K562 (cell line): Measurements from ENCODE around the gene TKTL2. TPM values are rescaled to one million over a fixed set of nuclear protein-coding genes. Genes with fewer than 3 reads are reported as not detected.

Source experiments
- ATAC-seq: fragments of 200-7000 bp; cut with Tn5 transposase; 3 replicates; pipeline ENCODE4 v1.9.1; 2020; ENCODE audit warnings: moderate library complexity
- BruUV-seq: library from RNA; stranded (reverse); fragments of 400-500 nt; replicated peaks from 2 replicates; lab custom pipeline; 2021; lab: Mats Ljungman, UMichigan
- CTCF ChIA-PET: fragments of 300-600 bp; formaldehyde crosslinking; extraction: SDS; loops from one replicate; lab custom pipeline; 2021; ENCODE audit warnings: low intra/inter-chr PET ratio; lab: Yijun Ruan, JAX
- POLR2A ChIA-PET: fragments of 300-600, 350-650 bp; sonication (Branson Sonifier 250); formaldehyde crosslinking; extraction: SDS; loops from one replicate; lab custom pipeline; 2021; ENCODE audit warnings: antibody characterized with exemption, inconsistent platforms; lab: Yijun Ruan, JAX
- DNase-seq, 4 experiments: peaks; one replicate each; pipeline versions ENCODE4 v3.0.0 to v3.0.0-alpha.2; 2011 to 2018; ENCODE audit warnings: low spot score in 3 of 4, mixed read lengths in 3 of 4; ENCODE audit errors: extremely low read depth in 1 of 4
- FAIRE-seq: peaks from 2 replicates; lab custom pipeline; 2011; peaks lifted over from hg19 to GRCh38; lab: Jason Lieb, UNC
- H2AFZ ChIP-seq: 2 replicates; pipeline ENCODE4 v1.6.0; 2011; ENCODE audit warnings: low read depth, low read length, control low read depth, inconsistent platforms
- H3K27ac ChIP-seq: fragments of 200-600 bp; 3 replicates; pipeline ENCODE4 v1.8.0; 2011; ENCODE audit warnings: low read depth, mild to moderate bottlenecking, control low read depth, inconsistent platforms, low read length, moderate library complexity, mixed read lengths; ENCODE audit errors: extremely low read depth
- H3K27me3 ChIP-seq, 2 experiments: fragments of 300-600 bp in 1 of 2; 2 replicates in 1 of 2; 3 replicates in 1 of 2; pipeline versions ENCODE4 v1.6.0 to v1.8.0; 2011; ENCODE audit warnings: inconsistent platforms in 2 of 2, low read length in 2 of 2, mild to moderate bottlenecking in 1 of 2, mixed read lengths in 1 of 2, moderate library complexity in 1 of 2; ENCODE audit not compliant: control insufficient read depth in 2 of 2, insufficient read depth in 2 of 2
- H3K36me3 ChIP-seq: fragments of 300-600 bp; 3 replicates; pipeline ENCODE4 v1.8.0; 2011; ENCODE audit warnings: mild to moderate bottlenecking, low read length, inconsistent platforms; ENCODE audit not compliant: control insufficient read depth, insufficient read depth
- H3K4me1 ChIP-seq, 2 experiments: fragments of 200-600 bp in 1 of 2; replicated peaks in 1 of 2; 2 replicates in 1 of 2; 3 replicates in 1 of 2; pipeline versions ENCODE4 v1.5.1 to v1.8.0; 2011; ENCODE audit warnings: inconsistent platforms in 2 of 2, low read length in 2 of 2, mild to moderate bottlenecking in 1 of 2, mixed read lengths in 1 of 2, moderate library complexity in 1 of 2; ENCODE audit not compliant: control insufficient read depth in 2 of 2, insufficient read depth in 2 of 2
- H3K4me2 ChIP-seq: 2 replicates; pipeline ENCODE4 v1.6.1; 2011; ENCODE audit warnings: low read length, control low read depth, inconsistent platforms, mixed read lengths; ENCODE audit not compliant: insufficient read depth
- H3K4me3 ChIP-seq: fragments of 200-600 bp; sonication (generic), shearing (Covaris generic); 2 replicates; pipeline ENCODE4 v1.5.1; 2016; ENCODE audit warnings: control low read depth, inconsistent platforms
- H3K79me2 ChIP-seq: fragments of 200-600 bp; 3 replicates; pipeline ENCODE4 v1.8.0; 2011; ENCODE audit warnings: low read length, inconsistent platforms; ENCODE audit not compliant: control insufficient read depth, insufficient read depth
- H3K9ac ChIP-seq, 2 experiments: 2 replicates each; pipeline versions ENCODE4 v1.6.0 to v1.6.1; 2011; ENCODE audit warnings: low read depth in 2 of 2, low read length in 2 of 2, control low read depth in 1 of 2, inconsistent platforms in 1 of 2, mild to moderate bottlenecking in 1 of 2, mixed read lengths in 1 of 2; ENCODE audit not compliant: insufficient read depth in 1 of 2
- H3K9me1 ChIP-seq: one replicate; pipeline ENCODE4 v1.6.0; 2011; ENCODE audit warnings: inconsistent platforms, mild to moderate bottlenecking, low read length, moderate library complexity; ENCODE audit not compliant: control insufficient read depth, insufficient read depth
- H3K9me3 ChIP-seq: replicated peaks from 2 replicates; pipeline ENCODE4 v1.5.1; 2011; ENCODE audit warnings: low read depth, low read length, inconsistent platforms; ENCODE audit not compliant: control insufficient read depth, insufficient read depth
- H4K20me1 ChIP-seq: replicated peaks from 2 replicates; pipeline ENCODE4 v1.6.1; 2011; ENCODE audit warnings: low read length, inconsistent platforms, mixed read lengths; ENCODE audit not compliant: control insufficient read depth, insufficient read depth
- ASH1L ChIP-seq: fragments of 450-650 bp; IDR thresholded peaks from 2 replicates; pipeline ENCODE4 v1.6.1; 2018; ENCODE audit warnings: borderline replicate concordance, mild to moderate bottlenecking, low read depth; ENCODE audit not compliant: partially characterized antibody
- CBX2 ChIP-seq: fragments of 200-600 bp; sonication (generic); IDR thresholded peaks from one replicate; pipeline ENCODE4 v1.6.1; 2012; ENCODE audit warnings: mild to moderate bottlenecking, low read length, inconsistent platforms; ENCODE audit not compliant: insufficient read depth, poor library complexity, severe bottlenecking
- HMG20B ChIP-seq: fragments of 250-450 bp; sonication (Bioruptor Pico); IDR thresholded peaks from 2 replicates; pipeline ENCODE4 v1.5.0; 2021; ENCODE audit warnings: mild to moderate bottlenecking
- KDM1A ChIP-seq, 2 experiments: fragments of 450-650 bp; IDR thresholded peaks; 2 replicates each; pipeline ENCODE4 v1.6.1; 2016; ENCODE audit warnings: mild to moderate bottlenecking in 2 of 2
- KLF10 ChIP-seq: fragments of 250-450 bp; sonication (Bioruptor Pico); IDR thresholded peaks from 2 replicates; pipeline ENCODE4 v1.6.1; 2021; ENCODE audit warnings: matching md5 sums
- MAFG ChIP-seq: fragments of 450-650 bp; conservative IDR thresholded peaks from 2 replicates; pipeline ENCODE4 v1.6.1; 2016; ENCODE audit warnings: missing genetic modification characterization, missing compliant biosample characterization
- SMARCA4 ChIP-seq: fragments of 450-650 bp; IDR thresholded peaks from 2 replicates; pipeline ENCODE4 v1.6.1; 2016
- SMARCC2 ChIP-seq: fragments of 450-650 bp; IDR thresholded peaks from 2 replicates; pipeline ENCODE4 v1.6.1; 2017; ENCODE audit warnings: antibody characterized with exemption, moderate library complexity, mild to moderate bottlenecking, low read depth
- SPI1 ChIP-seq: IDR thresholded peaks from 2 replicates; pipeline ENCODE4 v1.6.1; 2011; ENCODE audit warnings: low read depth, low read length, control low read depth, borderline replicate concordance
- ZFX ChIP-seq: sonication (generic); formaldehyde crosslinking; IDR thresholded peaks from 2 replicates; pipeline ENCODE4 v1.8.0; 2022; ENCODE audit warnings: mild to moderate bottlenecking, missing genetic modification reagents, moderate library complexity
- ZNF583 ChIP-seq: fragments of 250-450 bp; sonication (Bioruptor Pico); IDR thresholded peaks from 2 replicates; pipeline ENCODE4 v1.4.0; 2020
- WGBS: fragments of 100-300 bp; shearing (Covaris generic); methylation state at CpG from one replicate; pipeline ENCODE4 v1.1.6; 2016; ENCODE audit warnings: low coverage, mixed read lengths; ENCODE audit not compliant: insufficient coverage; ENCODE audit errors: missing lambda C conversion rate; 5-methylcytosine and 5-hydroxymethylcytosine counted together
- in situ Hi-C: fragments of 300-500 bp; cut with MboI; formaldehyde crosslinking; loops from 4 replicates; pipeline ENCODE4 v1.15.0; 2018; ENCODE audit warnings: inconsistent platforms, mixed read lengths
- intact Hi-C: fragments of 100-400 bp; cut with micrococcal nuclease; formaldehyde crosslinking; loops from 2 replicates; pipeline ENCODE4 v1.14.2; 2022
- polyA plus RNA-seq, 8 experiments: library from polyadenylated mRNA; depleted of rRNA in 4 of 8; stranded (reverse) in 5 of 8; unstranded in 3 of 8; fragments of >200 nt; fragmentation: Nextera tagmentation in 2 of 8; fragmentation: Illumina TruSeq in 1 of 8; extraction: Ambion mirVana in 2 of 8; extraction: Trizol in 1 of 8; gene quantifications; 2 replicates each; pipeline versions ENCODE4 v1.2.1 to v1.2.3, GENCODE V29; 2011 to 2014; ENCODE audit warnings: inconsistent platforms in 1 of 8, missing spikeins in 1 of 8
- total RNA-seq, 7 experiments: library from RNA; depleted of rRNA in 6 of 7; stranded (reverse); fragments of >200 nt in 6 of 7; fragmentation: Illumina TruSeq in 2 of 7; extraction: Trizol in 2 of 7; gene quantifications; 2 replicates each; pipeline versions ENCODE4 v1.2.1 to v1.2.3, GENCODE V29; 2011 to 2021; ENCODE audit warnings: low replicate concordance in 1 of 7
- TF ChIP-seq, protein P1 (sequence below), 2 experiments: fragments of 450-650 bp; IDR thresholded peaks; 2 replicates each; pipeline ENCODE4 v1.6.1; 2016
- TF ChIP-seq, protein P2 (sequence below): fragments of 450-650 bp; IDR thresholded peaks from 2 replicates; pipeline ENCODE4 v1.6.1; 2017; ENCODE audit warnings: antibody characterized with exemption
- TF ChIP-seq, protein P3 (sequence below): fragments of 450-650 bp; formaldehyde crosslinking; IDR thresholded peaks from 2 replicates; pipeline ENCODE4 v1.4.0; 2020; ENCODE audit warnings: mild to moderate bottlenecking
- TF ChIP-seq, protein P4 (sequence below): IDR thresholded peaks from 2 replicates; pipeline ENCODE4 v1.6.1; 2016; ENCODE audit warnings: missing genetic modification characterization, missing compliant biosample characterization

The TKTL2 gene
- total and polyA plus RNA-seq, 9 of the 15 experiments (the other 6 are each of a cell fraction or from before 2014, with no cell fraction given): 0.03 to 0.31 (median 0.09) TPM; not detected in 1

DNA sequence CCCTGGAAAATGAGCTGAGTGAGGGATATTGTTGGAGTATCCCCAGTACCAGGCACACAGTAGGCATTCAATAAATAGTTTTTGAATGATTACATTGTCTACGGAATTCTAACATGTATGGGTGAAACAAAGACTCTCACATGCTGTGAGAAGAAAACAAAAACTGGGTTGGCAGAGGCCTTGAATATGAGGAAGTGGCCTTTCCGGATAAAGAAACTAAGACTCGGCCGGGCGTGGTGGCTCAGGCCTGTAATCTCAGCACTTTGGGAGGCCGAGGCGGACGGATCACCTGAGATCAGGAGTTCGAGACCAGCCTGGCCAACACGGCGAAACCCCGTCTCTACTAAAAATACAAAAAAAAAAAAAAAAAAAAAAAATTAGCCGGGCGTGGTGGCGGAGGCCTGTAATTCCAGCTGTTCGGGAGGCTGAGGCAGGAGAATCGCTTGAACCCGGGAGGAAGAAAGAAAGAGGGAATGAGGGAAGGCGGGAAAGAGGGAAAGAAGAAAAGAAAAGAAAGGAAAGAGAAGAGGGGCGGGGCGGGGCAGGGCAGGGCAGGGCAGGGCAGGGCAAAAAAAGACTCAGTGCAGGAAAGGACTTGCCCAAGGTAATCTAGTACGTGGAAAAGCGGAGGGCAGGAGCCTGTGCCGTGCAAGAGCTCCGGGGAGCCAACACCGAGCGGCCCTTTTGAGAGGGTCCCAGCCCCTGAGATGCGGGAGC, 20.2 kb upstream of the TKTL2 start:
- POLR2A ChIA-PET: interaction anchor here (0.6 to 2.1 kb wide), 20 partner anchors 8 to 1976 kb away, joined by 3 to 17 read pairs (median 4); no protein-coding TSS in a partner anchor
- H3K4me3 ChIP-seq: peak overlapping the region; percentile 97
- H4K20me1 ChIP-seq: no peaks in the 10 kb centered on the region
- BruUV-seq: no TSS peak
- intact Hi-C loops: loop anchor here (10.0 kb wide), 2 partner anchors 299 to 329 kb away; partner anchors contain the start of gene NAF1
- 0% methylated on average over 13 of the region's 28 CpGs for WGBS
- peaks cover 17% of the 10 kb centered on the region for H3K36me3 ChIP-seq
- peak overlapping the region; percentile 85 for H2AFZ ChIP-seq
- DNase-seq (peak in 2 of 4 experiments; percentile 14 to 41), ATAC-seq (no peak), FAIRE-seq (no peak)
- H3K9me1 ChIP-seq: no peaks in the 10 kb centered on the region
- H3K27ac ChIP-seq: peak overlapping the region; percentile 99
- peaks cover 0 to 16% of the 10 kb centered on the region in 2 experiments; a peak in 2 of 5 replicates for H3K4me1 ChIP-seq
- H3K4me2 ChIP-seq: peak overlapping the region; percentile 99
- H3K27me3 ChIP-seq: no peaks in the 10 kb centered on the region
- H3K79me2 ChIP-seq: peaks cover 49% of the 10 kb centered on the region
- CTCF ChIA-PET: no interaction called here
- peak overlapping the region; percentile 97 to 99 for H3K9ac ChIP-seq
- H3K9me3 ChIP-seq: no peaks in the 10 kb centered on the region
- in situ Hi-C loops: no loop called here
- TF ChIP-seq, protein P1, sequence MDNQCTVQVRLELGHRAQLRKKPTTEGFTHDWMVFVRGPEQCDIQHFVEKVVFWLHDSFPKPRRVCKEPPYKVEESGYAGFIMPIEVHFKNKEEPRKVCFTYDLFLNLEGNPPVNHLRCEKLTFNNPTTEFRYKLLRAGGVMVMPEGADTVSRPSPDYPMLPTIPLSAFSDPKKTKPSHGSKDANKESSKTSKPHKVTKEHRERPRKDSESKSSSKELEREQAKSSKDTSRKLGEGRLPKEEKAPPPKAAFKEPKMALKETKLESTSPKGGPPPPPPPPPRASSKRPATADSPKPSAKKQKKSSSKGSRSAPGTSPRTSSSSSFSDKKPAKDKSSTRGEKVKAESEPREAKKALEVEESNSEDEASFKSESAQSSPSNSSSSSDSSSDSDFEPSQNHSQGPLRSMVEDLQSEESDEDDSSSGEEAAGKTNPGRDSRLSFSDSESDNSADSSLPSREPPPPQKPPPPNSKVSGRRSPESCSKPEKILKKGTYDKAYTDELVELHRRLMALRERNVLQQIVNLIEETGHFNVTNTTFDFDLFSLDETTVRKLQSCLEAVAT (IDR thresholded peaks at IDR 0.05): 0 out of 4 replicates have a peak, but pooled peaks of 1 of the 2 experiments have one; percentile 30
- TF ChIP-seq, protein P2, sequence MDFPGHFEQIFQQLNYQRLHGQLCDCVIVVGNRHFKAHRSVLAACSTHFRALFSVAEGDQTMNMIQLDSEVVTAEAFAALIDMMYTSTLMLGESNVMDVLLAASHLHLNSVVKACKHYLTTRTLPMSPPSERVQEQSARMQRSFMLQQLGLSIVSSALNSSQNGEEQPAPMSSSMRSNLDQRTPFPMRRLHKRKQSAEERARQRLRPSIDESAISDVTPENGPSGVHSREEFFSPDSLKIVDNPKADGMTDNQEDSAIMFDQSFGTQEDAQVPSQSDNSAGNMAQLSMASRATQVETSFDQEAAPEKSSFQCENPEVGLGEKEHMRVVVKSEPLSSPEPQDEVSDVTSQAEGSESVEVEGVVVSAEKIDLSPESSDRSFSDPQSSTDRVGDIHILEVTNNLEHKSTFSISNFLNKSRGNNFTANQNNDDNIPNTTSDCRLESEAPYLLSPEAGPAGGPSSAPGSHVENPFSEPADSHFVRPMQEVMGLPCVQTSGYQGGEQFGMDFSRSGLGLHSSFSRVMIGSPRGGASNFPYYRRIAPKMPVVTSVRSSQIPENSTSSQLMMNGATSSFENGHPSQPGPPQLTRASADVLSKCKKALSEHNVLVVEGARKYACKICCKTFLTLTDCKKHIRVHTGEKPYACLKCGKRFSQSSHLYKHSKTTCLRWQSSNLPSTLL: no peak
- TF ChIP-seq MAFG: no peak
- TF ChIP-seq ZNF583: no peak
- TF ChIP-seq KLF10 (CRISPR knock-in tag): no peak
- TF ChIP-seq, protein P3, sequence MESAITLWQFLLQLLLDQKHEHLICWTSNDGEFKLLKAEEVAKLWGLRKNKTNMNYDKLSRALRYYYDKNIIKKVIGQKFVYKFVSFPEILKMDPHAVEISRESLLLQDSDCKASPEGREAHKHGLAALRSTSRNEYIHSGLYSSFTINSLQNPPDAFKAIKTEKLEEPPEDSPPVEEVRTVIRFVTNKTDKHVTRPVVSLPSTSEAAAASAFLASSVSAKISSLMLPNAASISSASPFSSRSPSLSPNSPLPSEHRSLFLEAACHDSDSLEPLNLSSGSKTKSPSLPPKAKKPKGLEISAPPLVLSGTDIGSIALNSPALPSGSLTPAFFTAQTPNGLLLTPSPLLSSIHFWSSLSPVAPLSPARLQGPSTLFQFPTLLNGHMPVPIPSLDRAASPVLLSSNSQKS (CRISPR knock-in tag): no peak
- 0 out of 2 replicates have a peak, but pooled peaks have one; percentile 10 for TF ChIP-seq SMARCA4
- peak; percentile 95 for TF ChIP-seq SPI1
- TF ChIP-seq SMARCC2: peak; percentile 35; the same call in 1 of the 2 replicates
- no peak for TF ChIP-seq HMG20B (CRISPR knock-in tag)
- peak; percentile 43; the same call in 1 of the 2 replicates for TF ChIP-seq ZFX
- TF ChIP-seq, protein P4, sequence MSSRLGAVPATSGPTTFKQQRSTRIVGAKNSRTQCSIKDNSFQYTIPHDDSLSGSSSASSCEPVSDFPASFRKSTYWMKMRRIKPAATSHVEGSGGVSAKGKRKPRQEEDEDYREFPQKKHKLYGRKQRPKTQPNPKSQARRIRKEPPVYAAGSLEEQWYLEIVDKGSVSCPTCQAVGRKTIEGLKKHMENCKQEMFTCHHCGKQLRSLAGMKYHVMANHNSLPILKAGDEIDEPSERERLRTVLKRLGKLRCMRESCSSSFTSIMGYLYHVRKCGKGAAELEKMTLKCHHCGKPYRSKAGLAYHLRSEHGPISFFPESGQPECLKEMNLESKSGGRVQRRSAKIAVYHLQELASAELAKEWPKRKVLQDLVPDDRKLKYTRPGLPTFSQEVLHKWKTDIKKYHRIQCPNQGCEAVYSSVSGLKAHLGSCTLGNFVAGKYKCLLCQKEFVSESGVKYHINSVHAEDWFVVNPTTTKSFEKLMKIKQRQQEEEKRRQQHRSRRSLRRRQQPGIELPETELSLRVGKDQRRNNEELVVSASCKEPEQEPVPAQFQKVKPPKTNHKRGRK (tag): peak; percentile 49; the same call in 1 of the 2 replicates
- no peak for TF ChIP-seq CBX2
- 0 out of 4 replicates have a peak, but pooled peaks of 1 of the 2 experiments have one; percentile 15 for TF ChIP-seq KDM1A (IDR thresholded peaks at IDR 0.05)
- peak; percentile 28 for TF ChIP-seq ASH1L
